HG03135 (cell line): ENCODE data around the gene REPS2.

Experiments used
- ATAC-seq: cut with Tn5 transposase; IDR thresholded peaks from one replicate; pipeline ENCODE4 v1.9.1; 2021; ENCODE audit warnings: mild to moderate bottlenecking, moderate library complexity; ENCODE audit not compliant: unreplicated experiment

The REPS2 gene

DNA sequence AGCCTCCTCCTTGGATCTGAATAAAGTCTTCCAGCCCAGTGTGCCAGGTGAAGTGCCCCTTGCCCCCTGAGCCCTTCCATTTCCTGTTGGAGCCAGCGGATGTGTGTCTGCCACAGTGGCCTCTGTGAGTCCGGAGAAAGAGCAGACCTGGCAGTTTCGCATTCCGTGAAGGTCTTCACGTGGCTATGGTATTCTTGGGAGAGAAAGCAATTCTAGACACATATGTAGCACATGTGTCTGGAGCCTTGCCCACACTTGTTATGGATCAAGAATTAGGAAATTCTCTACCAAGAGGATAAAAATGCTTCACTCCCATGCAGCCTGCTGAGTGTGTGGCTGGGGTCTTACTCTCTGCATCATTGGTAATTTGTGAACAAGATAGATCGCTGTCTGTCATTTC is 130.9 kb downstream of the REPS2 start:
- no peak for ATAC-seq

DNA sequence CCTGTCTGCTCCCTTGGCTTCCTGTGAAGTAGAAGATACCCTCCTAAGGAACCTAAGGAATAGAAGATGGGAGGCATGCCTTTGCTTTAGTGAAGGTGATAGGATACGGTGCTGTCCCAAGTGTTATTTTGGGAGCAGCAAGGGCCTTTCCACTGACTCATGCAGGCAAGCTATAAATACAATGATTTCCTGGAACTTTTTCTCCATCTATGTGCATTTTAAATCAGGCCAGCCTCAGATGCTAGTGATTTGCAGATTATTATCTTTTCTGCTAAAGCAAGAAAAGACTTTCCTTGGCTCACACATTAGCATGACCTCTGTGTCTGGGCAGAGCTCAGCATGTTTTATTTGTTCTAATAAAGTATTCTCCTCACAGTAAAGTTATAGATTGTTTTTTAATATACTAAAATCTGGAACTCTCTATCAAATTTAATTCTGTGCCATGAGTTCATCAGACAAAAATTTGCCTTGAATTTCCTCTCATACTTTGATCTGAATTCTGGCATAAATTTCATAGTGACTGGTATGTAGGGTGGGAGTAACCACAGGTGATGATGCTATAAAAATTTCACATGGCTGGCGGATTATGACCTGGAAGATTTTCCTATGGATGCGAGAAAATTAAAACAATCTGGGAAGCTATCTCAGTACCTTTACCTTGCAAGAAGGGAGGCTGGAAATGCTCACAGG is 131.7 kb downstream of the REPS2 start:
- ATAC-seq = no peak

DNA sequence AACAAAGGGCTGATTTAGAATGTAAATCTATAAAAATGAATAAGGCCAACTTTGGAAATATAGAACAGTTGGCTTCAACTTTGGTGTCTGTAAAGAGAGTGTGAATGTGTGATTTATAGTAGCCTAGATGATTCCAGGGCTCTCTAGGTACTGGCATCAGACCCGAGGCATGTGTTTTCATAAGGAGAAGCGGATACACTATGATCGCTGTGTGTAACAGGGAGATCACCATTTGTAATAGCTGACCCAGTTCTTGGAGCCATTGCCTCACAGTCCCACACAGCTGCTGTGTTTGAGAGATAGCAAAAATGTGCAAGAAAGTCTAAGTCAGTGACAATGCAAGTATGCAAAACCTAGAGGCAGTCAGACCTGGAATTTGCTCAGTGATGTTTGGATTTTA is 135.1 kb downstream of the REPS2 start:
- no peak for ATAC-seq

DNA sequence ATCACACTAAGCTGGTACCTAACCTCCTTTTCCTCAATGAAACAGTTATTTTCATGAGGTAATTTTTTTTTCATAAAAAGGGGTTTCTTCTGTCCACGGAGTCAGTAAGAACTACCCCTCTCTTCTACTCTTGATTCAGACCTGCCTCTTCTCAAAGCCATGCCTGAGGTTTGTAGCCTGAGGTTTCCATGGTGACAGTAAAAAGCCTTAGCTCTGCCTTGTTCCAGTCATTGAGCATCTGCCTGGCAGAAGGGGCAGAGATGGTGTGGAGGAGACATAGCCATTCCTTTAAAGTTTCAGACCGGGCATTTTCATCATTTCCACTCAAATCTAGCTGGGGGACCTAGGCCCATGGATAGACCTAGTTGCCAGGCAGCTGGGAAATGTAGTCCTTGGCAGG is 135.5 kb downstream of the REPS2 start:
- no peak for ATAC-seq

DNA sequence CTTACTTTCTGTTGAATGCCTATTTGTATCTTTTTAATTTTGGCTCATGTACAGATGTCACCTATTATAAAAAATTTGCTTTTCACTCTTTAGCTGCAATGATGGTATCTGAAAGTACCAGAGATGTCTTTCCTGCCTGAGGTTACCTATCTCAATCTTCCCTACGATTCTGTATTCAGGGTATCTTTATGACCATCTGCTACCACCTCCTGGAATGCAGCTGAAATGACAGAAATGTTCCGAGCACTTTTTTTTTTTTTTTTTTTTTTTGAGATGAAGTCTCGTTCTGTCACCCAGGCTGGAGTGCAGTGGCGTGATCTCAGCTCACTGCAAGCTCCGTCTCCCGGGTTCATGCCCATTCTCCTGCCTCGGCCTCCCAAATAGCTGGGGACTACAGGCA is 136.4 kb downstream of the REPS2 start:
- no peak for ATAC-seq

DNA sequence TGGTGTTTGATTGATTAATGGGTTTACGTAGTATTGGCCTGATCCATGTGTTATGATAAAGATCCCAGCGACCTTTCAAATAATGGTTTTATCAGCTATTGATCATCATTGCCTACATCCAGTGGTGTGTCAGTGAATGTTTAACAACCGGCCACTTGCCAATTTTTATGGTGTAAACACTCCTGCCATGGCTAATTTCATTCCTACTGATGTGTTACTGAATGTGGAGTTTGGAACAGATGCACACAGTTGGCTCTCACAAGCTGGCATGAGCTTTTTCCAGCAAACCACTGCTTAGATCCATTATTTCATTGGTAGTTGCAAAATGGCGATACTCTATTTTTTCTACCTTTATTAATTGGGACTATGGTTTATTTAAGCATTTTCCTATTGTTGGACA is 139.9 kb downstream of the REPS2 start:
- ATAC-seq = no peak

DNA sequence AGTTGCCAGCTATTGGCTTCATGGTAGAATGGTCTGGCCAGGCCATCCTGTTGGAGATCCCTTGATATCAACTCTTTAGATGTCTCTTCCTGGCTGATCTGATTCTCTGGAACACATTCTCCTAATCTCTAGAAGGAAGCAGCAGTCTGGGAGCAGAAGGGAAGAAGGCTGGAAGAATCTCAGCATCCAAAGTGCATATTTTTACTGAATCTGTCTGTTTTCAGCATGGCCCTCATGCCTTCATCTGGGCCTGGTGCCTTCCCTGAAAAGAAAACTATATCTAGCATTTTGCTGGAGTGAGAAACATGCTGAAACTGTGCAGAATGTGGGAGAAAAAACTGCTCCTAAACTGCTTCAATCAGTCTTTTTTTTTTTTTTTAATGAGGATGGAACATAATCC is 148.7 kb downstream of the REPS2 start:
- no peak for ATAC-seq

DNA sequence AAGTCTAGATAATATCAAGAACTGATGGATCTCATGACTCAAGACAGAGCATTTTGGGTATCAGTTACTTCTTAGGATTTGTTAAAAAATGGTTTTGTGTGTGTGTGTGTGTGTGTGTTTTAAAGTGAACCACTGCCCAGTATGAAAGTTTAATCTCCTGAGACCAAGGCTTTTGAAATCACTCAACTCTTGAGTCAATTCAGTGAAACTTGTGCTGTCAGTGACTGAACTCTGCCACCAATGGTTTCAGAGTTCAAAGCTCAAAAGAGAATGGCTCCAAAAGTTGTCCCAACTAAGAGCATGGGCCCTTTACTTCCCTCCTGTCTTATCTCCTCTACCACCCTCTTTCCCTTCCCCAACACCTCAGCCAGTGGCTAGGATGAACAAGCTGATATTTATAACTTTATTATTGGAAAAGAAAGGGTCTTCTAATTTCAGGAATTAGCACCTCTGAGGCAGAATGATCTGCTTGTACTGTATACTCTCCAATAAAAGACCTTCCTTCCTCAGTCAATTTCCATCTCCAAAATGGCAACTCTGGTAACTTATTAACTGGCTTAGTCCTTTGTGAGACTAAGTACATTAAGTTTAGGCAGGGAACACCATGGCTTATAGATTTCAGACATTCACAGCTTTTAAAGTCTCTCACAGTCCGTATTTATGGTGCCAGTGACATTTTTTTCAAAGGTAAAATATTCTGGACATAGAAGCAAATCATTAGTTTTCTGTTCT is 152.2 kb downstream of the REPS2 start:
- ATAC-seq = peak; percentile 57

DNA sequence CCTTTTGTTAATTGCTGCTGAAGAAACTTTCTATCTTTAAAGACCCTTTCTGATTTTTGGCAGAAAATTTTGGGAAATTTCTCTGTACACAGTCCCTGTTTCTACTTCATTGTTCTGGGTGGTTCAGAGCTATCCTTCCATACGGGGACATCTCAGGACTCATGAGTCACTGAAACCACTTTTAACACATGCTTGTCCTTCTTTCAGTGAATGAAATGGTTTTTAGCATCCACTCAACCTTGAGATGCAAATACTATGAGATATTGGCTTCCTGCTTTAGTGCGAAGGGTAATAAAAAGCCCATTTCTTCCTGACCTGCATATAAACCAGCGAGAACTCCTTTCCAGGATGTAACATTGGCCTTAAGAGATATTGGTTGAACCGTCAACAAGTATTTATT is 158.0 kb downstream of the REPS2 start:
- no peak for ATAC-seq

DNA sequence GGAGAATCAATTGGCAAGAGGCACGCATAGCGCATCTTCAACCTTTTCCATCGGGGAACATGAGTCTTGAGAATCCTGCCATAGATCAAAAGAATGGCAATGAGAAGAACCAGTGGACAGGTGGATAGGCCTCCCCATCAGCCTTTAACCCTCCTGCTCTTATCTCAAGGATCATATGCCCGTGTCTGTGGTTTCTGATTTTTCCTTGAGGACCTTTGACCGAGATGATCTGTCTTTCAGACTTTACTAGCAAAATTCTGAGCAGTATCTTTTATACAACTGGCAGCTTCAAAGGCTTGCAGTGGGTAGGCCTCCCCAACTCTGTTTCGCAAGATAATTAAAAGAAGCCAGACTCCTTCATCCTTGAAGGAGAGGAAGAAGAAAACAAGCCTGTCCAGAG is 174.4 kb downstream of the REPS2 start:
- ATAC-seq = no peak

DNA sequence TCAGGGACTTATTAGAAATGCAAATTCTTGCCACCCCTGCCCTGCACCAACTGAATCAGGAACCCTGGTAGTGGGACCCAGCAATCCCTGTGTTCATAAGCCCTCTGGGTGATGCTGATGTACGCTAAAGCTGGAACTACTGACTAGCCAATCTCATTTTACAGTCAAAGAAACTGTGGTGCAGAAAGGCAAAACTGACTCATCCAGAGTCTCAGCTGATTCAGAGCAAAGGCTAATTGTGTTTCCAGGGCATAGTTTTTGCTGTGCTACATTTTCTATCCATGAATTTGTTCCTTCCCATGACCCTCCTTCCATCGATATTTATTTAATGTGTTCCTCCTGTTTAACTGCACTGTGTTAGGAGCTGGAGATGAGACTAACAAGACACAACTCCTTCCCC is 207.5 kb downstream of the REPS2 start:
- no peak for ATAC-seq

DNA sequence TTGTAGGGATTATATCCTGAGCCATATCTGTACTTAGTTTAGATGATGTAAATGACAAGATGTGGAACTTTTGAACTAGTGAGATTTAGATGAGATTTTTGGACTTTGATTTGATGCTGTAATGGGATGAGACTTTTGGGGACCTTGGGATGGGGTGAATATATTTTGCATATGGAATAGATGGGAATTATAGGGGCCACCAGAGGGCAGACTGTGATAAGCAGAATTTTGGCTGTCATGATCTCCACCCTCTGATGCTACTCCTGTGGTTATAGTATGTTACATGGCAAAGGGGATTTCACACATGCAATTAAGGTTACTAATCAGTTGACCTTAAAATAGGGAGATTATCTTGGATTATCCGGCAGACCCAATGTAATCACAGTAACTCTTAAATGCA is 214.5 kb downstream of the REPS2 start:
- no peak for ATAC-seq

DNA sequence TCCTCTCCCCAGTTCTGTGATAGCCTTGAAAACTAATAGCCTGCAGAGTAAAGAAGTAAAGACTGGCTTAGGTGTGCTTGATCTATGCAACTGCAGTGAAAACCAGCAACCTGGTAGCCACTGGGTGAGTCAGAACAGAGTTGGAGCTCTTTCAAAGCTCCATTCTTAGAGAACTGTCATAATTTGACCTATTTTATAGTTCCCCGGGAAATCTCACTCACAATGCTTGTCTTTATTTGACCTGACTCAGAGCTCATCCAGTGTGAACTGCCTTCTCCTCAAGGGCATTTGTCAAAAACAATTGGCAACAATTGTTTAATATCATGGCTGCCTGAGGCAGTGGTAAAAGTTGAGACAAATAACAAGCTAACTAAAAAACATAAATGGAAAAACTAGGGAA is 215.5 kb downstream of the REPS2 start:
- no peak for ATAC-seq

DNA sequence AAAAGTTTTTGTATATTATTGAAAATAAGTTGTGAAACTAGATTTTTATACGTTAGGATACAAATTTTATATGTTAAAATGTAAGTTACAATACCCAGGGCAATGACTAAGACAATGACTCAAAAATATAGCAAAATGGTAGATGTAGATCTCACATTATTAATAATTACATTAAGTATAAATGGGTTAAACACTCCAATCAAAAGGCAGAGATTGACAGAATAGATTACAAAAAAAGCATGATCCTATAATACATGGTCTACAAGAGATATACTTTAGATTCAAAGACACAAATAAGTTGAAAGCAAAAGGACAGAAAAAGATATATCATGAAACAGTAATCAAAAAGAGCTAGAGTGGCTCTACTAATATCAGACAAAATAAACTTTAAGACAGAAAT is 217.6 kb downstream of the REPS2 start:
- ATAC-seq = no peak

DNA sequence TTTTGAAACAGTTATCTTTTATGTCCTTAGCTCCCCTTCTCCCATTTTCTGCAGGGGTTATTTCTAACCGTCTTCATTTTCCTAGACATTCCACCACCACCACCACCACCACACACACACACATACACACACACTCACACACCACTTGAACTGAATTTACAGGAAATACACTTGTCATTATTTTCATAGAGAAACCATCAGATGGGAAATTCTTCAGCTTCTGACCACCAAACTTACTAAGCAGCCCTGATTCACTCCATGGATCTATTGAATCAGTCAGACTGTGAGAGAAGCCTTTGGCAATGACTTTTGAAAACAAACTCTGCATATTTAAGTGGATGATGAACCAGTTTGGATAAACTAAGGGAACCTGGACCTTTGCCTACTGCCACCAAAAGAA is 218.5 kb downstream of the REPS2 start:
- no peak for ATAC-seq

DNA sequence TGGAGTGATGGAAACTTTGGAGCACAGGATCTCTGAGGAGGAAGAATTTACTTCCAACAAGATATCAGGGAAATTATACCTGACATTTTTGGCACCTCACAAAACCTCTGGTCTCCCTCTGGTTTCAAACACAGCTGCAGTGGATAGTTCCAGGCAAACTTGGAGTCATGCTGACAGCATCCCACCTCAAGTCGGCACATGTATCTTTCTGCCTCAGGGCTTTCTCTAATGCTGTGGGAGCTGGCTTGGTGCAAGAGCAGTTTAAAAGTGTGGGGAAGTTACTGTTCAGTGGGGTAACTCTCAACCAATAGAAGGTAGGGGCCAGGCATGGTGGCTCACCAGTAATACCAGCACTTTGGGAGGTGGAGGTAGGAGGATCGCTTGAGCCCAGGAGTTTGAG is 221.5 kb downstream of the REPS2 start:
- ATAC-seq = no peak

DNA sequence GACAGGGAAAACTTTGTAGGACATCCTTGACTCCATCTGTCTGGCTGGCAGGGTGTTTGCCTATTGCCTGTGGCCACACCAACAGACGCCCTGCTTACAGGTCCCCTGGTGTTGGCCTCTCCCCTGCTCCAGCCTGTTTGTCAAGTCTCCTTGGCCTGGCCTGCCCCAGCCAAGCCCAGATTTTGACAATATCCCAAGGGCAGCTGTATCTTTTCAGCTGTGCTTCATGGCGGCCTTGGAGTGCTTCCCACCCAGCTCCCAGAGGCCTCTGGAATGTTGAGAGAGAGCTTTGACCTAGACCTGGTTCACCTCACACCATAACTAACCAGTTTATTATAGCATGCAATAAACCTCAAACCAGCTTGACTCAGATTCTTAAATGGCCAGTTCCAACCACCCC is 224.5 kb downstream of the REPS2 start:
- no peak for ATAC-seq

DNA sequence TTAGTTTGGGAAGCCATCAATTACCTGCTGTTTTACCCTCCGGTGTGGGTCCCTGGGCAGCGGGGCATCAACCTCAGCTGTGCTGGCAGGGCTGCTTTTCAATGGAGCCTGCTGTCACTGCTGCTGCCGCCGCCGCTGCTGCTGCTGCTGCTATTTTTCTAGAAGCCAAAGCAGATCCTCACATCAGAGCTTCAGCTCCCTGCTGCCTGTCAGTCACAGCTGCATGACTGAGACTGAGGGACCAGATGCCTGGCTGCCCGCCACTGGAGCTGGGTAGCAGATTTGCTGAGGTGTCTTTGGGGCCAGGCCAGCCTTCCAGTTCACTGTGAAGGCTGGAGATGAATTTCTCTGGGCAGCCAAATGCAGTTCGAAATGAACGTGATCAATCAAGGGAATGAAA is 228.2 kb downstream of the REPS2 start:
- no peak for ATAC-seq

DNA sequence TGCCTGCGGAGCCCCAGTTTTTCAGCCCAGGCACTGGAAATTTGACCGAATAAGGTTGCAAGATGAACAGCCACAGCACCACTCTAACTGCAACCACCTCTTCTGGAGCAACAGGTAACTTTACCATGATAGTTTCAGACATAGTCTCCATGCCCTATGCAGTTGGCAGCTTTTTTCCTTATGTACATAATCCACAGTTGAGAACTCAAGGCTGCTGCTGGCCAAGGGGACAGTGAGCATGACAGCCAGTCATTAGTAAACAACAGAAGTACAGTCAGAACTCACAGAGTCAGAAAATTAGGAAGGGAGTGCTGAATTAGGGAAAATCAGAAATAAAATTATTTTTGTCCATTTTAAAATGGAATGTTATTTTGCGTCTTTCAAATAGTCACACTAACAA is 235.9 kb downstream of the REPS2 start:
- no peak for ATAC-seq

DNA sequence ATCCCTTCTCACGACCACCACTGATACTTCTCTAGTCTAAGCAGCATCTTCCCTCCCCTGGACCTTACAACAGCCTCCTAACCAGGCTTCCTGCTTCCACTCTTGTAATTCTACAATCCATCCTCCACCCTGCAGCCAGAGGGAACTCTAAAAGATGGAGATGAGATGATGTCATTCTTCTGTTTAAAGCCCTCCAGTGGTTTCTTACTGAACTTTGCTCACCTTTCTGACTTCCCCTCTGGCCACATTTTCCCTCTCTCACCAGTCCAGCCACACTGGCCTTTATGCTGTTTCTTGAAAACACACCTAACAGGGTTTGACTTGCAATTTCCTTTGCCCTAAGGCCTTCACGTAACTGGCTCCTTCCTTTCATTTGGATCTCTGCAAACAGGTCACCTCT is 237.1 kb downstream of the REPS2 start:
- no peak for ATAC-seq

DNA sequence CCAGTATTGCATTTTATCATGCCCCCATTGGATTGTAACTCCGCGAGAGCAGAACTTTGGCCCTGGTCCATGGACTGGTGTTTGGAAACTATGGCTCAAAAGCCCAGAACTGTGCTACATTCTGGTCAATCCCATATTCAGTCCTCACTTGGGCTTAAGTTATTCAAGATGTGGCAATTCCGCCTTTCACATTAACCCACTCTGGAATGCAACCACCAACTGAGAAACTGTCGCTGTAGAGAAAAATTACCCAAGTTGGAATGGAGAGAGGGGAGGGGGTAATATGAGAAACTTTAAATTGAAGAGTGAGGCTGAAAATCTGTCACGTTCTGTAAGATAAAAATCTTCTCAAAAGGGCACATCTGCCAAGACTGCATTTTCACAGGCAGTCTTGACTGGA is 239.0 kb downstream of the REPS2 start:
- no peak for ATAC-seq

DNA sequence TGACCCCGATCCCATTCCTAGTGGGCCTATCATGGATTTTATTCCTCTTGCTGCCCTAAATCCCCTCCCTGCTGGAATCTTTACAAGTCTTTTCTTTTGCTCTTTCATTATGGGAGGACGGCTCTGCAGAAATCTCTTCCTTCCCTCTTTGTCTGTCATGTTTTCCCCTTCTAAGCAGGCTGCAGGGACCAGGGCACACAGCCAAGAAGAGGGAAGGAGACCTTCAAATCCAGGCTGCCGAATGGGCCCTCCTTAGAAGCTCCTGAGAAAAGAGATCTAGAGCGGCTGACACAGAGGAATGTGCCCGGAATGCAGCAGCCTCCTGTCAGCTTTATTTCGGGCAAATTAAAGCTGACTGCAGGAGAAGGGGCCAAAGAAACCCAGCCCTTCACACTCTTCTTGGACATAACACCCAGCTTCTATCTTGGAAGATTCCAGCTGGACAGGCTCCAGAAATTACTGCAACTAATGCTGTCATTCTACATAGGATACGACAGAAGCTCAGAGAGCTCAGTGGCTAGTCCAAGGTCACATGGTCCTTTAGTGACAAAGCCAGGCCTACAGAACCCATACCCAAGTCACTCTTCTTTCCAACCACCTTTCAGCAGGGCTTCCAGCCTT is 240.8 kb downstream of the REPS2 start:
- ATAC-seq = no peak
